GM20000 (cell line): ENCODE results near the gene LRP8.

Source experiments
- DNase-seq: peaks from one replicate; pipeline ENCODE4 v3.0.0; 2012; ENCODE audit warnings: low spot score
- CTCF ChIP-seq: IDR thresholded peaks from 2 replicates; pipeline ENCODE4 v1.5.1; 2012; ENCODE audit warnings: mild to moderate bottlenecking, control low read depth; ENCODE audit errors: extremely low read depth, missing control alignments

The LRP8 gene

DNA sequence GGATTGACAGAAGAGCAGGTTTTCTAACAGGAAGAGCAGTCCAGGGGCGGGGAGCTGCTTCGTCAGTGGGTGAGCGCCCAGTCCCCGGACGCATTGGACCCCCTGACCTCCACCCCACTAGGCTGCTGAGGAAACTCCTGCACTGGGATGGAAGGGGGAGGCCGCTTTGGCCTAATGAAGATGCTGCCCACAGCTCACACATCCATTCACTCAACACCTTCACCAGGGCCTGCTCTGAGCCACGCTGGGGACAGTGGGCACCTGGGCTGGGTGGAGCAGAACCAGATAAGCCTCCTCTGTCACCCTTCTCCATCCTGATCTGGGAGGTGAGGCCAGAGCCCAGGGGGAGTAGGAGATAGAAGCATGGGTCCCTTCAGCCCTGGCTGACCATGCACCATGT is 13.3 kb downstream of the LRP8 start:
- DNase-seq: no peak
- TF ChIP-seq CTCF: no peak

GRCh38 chr1:53314096-53314495 is 13.8 kb downstream of the LRP8 start:
- no peak for DNase-seq
- no peak for TF ChIP-seq CTCF

GRCh38 chr1:53313556-53313955 is 14.3 kb downstream of the LRP8 start:
- no peak for TF ChIP-seq CTCF
- no peak for DNase-seq

DNA sequence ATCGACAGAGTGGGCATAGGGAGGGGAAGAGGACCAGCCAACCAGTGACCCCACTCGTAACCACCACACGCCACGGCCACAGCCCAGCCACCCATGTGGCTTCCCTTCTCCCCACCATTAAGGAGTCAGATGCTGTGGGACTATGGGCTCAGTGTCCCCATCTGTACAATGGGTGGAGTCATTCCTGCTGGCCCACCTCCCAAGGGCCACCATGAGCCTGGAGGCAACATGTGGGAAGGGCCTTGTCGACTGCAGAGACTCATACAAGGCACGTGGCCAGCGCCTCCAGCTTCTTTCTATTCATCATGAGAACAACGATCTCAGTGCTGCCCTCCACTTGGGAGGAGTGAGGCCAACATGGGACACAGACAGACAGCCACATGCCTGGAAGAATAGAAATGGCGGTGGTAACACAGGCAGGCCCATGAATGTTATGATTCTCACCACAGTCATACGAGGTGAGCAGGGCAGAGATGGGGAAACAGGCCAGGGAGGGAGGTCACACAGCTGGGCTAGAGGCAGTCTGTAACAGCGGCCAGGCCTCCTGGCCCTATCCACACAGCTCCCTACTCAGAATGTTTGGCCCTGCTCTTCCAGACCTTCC is 16.1 kb downstream of the LRP8 start:
- no peak for TF ChIP-seq CTCF
- no peak for DNase-seq

DNA sequence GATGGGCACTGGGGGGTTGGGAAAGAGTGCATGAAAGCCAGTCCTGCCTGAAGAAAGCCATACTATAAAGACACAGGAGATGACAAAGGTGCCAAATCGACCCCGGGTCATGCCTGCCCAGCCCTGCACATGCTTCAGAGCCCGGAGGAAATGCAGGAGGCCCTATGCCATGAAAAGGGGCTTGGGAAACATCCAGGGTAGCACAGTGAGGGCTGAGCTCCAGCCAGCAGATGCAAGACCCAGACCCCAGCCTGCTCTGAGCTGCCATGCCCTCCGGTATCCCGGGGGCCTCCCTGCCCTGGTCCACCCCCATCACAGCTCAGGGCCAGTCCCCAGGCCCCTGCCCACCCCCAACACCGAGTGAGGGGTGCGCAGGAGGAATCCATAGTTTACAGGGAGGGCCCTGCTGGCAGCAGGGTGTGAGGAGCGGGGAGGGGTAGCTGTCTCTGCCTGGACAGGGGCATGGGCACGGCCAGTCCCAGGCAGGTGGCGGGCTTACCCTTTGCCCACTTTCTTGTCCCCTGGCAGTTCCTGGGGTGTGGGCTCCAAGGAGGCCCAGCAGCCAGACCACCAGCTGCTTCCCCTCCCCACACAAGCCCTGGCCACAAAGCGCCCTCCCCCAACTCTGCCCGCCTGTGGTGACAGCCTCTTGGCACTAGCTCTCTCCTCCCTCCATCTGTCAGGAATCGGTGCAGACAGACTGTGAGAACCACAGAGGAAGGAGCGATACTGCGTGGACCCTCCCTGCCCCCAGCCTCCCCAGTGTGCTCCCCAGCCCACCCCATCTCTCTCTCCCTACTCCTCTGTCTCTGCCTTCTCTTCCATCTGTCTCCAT is 16.8 kb downstream of the LRP8 start:
- no peak for TF ChIP-seq CTCF
- DNase-seq: no peak

DNA sequence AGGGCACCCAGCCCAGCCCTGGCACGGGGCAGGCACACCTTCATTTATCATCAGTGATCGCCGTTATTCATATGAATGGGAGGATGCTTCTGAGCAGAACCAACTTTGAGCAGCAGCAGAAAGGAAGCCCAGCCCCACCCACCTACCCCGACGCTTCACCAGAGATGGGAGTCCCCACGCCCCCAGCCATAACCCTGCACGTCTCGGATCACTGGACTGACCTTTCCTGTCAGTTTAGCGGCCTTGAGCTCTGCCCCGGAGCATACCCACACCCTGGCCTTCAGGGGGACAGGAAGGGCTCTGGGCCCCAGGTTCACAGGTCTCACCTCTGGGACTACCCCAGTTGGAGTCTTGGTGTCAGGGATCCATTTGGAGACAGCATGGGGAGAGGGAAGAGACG is 18.1 kb downstream of the LRP8 start:
- DNase-seq: no peak

More for the DNA sequence above, 18.1 kb downstream of the LRP8 start:
- TF ChIP-seq CTCF: no peak
